ENCODE measurements around the gene C10orf88.

Gene C10orf88

DNA sequence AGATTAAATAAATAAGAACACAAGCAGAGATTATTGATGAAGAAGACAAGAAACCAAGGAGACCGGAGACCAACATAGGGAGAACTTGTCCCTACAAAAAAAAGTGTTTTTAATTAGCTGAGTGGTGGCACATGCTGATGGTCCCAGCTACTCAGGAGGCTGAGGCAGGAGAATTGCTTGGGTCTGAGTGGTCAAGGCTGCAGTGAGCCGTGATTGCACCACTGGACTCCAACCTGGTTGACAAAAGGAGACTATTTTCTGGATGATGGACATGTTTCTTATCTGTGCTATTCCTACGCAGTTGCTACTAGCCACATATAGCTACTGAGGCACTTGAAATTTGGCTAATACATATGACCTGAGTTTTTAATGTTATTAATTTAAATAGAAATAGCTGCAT is 44.9 kb upstream of the C10orf88 start:
- Histone ChIP-seq H3K27me3 (ENCODE audit: low read depth, low read length) (no peaks in the 10 kb centered on the region), H2AFZ (ENCODE audit: low read depth, low read length) (no peak overlapping the region), H3K79me2 (ENCODE audit: low read length) (peaks cover 32% of the 10 kb centered on the region), H3K4me3 (ENCODE audit: low read length) (no peak overlapping the region), H3K4me1 (ENCODE audit: low read length) (no peaks in the 10 kb centered on the region), H3K27ac (ENCODE audit: low read length) (no peak overlapping the region), H3K36me3 (replicated peaks; ENCODE audit: low read depth, low read length) (peaks cover 9% of the 10 kb centered on the region), H3K4me2 (ENCODE audit: low read length) (no peak overlapping the region), H3K9ac (ENCODE audit: low read length) (no peak overlapping the region), H4K20me1 (ENCODE audit: insufficient read depth, low read length) (0 out of 2 replicates have a peak, but pooled peaks cover 2% of the 10 kb centered on the region), H3K9me3 (ENCODE audit: insufficient read depth, low read length) (no peaks in the 10 kb centered on the region)
- TF ChIP-seq EZH2phosphoT487 (IDR thresholded peaks at IDR 0.05; ENCODE audit: low read depth) (no peak), CTCF (IDR thresholded peaks at IDR 0.05; ENCODE audit: low read depth, low read length) (no peak)

DNA sequence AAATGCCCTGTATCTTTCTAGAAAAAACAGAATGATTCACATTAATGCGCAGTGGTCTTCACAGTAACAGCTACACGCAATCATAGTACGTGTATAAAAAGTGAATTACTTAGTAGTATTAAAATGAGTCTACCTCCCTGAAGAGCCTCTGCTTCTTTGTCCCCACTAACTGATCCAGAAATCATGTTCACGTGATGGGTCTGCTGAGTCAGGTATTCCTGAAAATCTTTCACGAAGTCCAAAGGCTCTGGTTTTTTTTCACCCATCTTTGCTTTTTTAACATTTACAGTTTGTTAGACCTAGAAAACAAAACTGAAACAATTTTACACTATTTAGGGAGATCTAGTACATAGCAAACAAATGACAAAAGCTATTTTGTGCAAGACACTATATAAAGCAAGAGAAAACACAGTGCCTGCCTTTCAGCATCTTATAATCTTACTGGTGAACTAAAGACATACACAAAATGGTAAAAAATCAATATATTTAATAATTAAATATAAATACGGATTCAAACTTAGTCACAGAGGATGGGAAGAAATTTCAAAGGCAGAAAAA is 44.4 kb upstream of the C10orf88 start:
- H3K9ac ChIP-seq (ENCODE audit: low read length) = no peak overlapping the region
- no peak overlapping the region for H3K27ac ChIP-seq (ENCODE audit: low read length)
- no peak overlapping the region for H3K4me2 ChIP-seq (ENCODE audit: low read length)
- 0 out of 2 replicates have a peak, but pooled peaks cover 2% of the 10 kb centered on the region for H4K20me1 ChIP-seq (ENCODE audit: insufficient read depth, low read length)
- no peaks in the 10 kb centered on the region for H3K9me3 ChIP-seq (ENCODE audit: insufficient read depth, low read length)
- H3K27me3 ChIP-seq (ENCODE audit: low read depth, low read length) = no peaks in the 10 kb centered on the region
- H3K79me2 ChIP-seq (ENCODE audit: low read length) = peaks cover 27% of the 10 kb centered on the region
- no peak overlapping the region for H3K4me3 ChIP-seq (ENCODE audit: low read length)
- no peak for TF ChIP-seq EZH2phosphoT487 (IDR thresholded peaks at IDR 0.05; ENCODE audit: low read depth)
- TF ChIP-seq CTCF (IDR thresholded peaks at IDR 0.05; ENCODE audit: low read depth, low read length) = no peak
- no peak overlapping the region for H2AFZ ChIP-seq (ENCODE audit: low read depth, low read length)
- H3K4me1 ChIP-seq (ENCODE audit: low read length) = no peaks in the 10 kb centered on the region
- peaks cover 9% of the 10 kb centered on the region for H3K36me3 ChIP-seq (replicated peaks; ENCODE audit: low read depth, low read length)

DNA sequence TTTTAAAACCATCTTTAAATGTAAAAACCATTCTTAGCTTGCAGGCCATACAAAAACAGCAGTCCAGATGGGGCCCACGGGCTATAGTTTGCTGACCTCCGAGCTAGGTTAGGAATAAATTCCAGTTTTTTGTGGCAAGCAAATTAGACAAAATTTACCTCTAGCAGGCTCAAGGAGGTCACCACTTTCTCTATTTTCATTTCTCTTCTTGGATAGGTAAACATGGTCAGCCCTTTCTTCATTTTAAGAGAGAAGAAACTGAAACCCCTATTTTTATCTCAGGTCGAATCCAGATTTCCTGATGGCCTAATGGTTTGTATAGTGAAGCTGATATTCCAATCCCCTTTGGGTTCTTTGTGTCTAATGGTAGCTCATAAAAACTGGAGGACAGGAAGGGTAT is 43.8 kb upstream of the C10orf88 start:
- H3K9me3 ChIP-seq (ENCODE audit: insufficient read depth, low read length) = no peaks in the 10 kb centered on the region
- no peak overlapping the region for H3K27ac ChIP-seq (ENCODE audit: low read length)
- TF ChIP-seq EZH2phosphoT487 (IDR thresholded peaks at IDR 0.05; ENCODE audit: low read depth) (no peak), CTCF (IDR thresholded peaks at IDR 0.05; ENCODE audit: low read depth, low read length) (no peak)
- no peak overlapping the region for H2AFZ ChIP-seq (ENCODE audit: low read depth, low read length)
- H3K79me2 ChIP-seq (ENCODE audit: low read length) = peaks cover 21% of the 10 kb centered on the region
- no peak overlapping the region for H3K4me2 ChIP-seq (ENCODE audit: low read length)
- H3K36me3 ChIP-seq (replicated peaks; ENCODE audit: low read depth, low read length) = peaks cover 9% of the 10 kb centered on the region
- H4K20me1 ChIP-seq (ENCODE audit: insufficient read depth, low read length) = 0 out of 2 replicates have a peak, but pooled peaks cover 2% of the 10 kb centered on the region
- H3K9ac ChIP-seq (ENCODE audit: low read length) = no peak overlapping the region
- no peaks in the 10 kb centered on the region for H3K4me1 ChIP-seq (ENCODE audit: low read length)
- H3K4me3 ChIP-seq (ENCODE audit: low read length) = no peak overlapping the region
- no peaks in the 10 kb centered on the region for H3K27me3 ChIP-seq (ENCODE audit: low read depth, low read length)

DNA sequence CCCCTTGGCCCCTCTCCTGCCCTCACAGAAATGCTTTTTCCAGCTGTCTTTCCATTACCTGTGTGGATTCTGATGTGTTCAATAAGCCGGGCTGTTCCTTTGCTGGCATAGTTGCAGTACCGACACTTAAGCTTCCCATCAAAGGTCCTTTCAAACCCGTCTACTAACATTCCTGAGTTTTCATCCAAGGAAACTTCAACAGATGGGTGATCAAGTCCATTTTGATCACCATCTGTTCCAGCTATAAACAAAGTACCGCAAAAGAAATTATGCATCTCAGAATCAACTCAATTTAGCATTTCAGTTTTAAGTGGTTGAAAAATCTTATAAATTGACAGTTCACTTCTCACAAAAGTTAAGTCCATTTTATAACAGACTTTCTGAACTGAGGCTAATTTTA is 41.9 kb upstream of the C10orf88 start:
- H3K9me3 ChIP-seq (ENCODE audit: insufficient read depth, low read length) = no peaks in the 10 kb centered on the region
- no peak overlapping the region for H2AFZ ChIP-seq (ENCODE audit: low read depth, low read length)
- H3K36me3 ChIP-seq (replicated peaks; ENCODE audit: low read depth, low read length) = peaks cover 9% of the 10 kb centered on the region
- no peaks in the 10 kb centered on the region for H3K4me1 ChIP-seq (ENCODE audit: low read length)
- H3K79me2 ChIP-seq (ENCODE audit: low read length) = peaks cover 12% of the 10 kb centered on the region
- H3K4me3 ChIP-seq (ENCODE audit: low read length) = no peak overlapping the region
- H3K9ac ChIP-seq (ENCODE audit: low read length) = no peak overlapping the region
- H4K20me1 ChIP-seq (ENCODE audit: insufficient read depth, low read length) = 0 out of 2 replicates have a peak, but pooled peaks cover 2% of the 10 kb centered on the region
- H3K27ac ChIP-seq (ENCODE audit: low read length) = no peak overlapping the region
- no peak overlapping the region for H3K4me2 ChIP-seq (ENCODE audit: low read length)
- TF ChIP-seq EZH2phosphoT487 (IDR thresholded peaks at IDR 0.05; ENCODE audit: low read depth) (no peak), CTCF (IDR thresholded peaks at IDR 0.05; ENCODE audit: low read depth, low read length) (no peak)
- H3K27me3 ChIP-seq (ENCODE audit: low read depth, low read length) = no peaks in the 10 kb centered on the region

Measured in OCI-LY3 (cell line).